OCI-LY1 (cell line): ENCODE results near the gene VTI1A.

ENCODE experiments used
- EZH2 ChIP-seq: fragments of 200-600 bp; sonication (generic), shearing (Covaris generic); IDR thresholded peaks from 2 replicates; pipeline ENCODE4 v1.8.0; 2017; ENCODE audit warnings: borderline replicate concordance, mixed run types, mild to moderate bottlenecking, antibody characterized with exemption, low read length, moderate library complexity, mixed read lengths
- TF ChIP-seq, protein P1 (sequence below): fragments of 200-600 bp; sonication (generic), shearing (Covaris generic); IDR thresholded peaks from 2 replicates; pipeline ENCODE4 v1.5.1; 2017; ENCODE audit warnings: mild to moderate bottlenecking, antibody characterized with exemption, low read length, moderate library complexity, mixed read lengths

GRCh38 chr10:112817981-112818777 lies 371.2 kb downstream of the VTI1A start:
- TF ChIP-seq, protein P1, sequence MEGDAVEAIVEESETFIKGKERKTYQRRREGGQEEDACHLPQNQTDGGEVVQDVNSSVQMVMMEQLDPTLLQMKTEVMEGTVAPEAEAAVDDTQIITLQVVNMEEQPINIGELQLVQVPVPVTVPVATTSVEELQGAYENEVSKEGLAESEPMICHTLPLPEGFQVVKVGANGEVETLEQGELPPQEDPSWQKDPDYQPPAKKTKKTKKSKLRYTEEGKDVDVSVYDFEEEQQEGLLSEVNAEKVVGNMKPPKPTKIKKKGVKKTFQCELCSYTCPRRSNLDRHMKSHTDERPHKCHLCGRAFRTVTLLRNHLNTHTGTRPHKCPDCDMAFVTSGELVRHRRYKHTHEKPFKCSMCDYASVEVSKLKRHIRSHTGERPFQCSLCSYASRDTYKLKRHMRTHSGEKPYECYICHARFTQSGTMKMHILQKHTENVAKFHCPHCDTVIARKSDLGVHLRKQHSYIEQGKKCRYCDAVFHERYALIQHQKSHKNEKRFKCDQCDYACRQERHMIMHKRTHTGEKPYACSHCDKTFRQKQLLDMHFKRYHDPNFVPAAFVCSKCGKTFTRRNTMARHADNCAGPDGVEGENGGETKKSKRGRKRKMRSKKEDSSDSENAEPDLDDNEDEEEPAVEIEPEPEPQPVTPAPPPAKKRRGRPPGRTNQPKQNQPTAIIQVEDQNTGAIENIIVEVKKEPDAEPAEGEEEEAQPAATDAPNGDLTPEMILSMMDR: no peak
- no peak for TF ChIP-seq EZH2
